ENCODE data around the gene SLC22A4.

The SLC22A4 gene

DNA sequence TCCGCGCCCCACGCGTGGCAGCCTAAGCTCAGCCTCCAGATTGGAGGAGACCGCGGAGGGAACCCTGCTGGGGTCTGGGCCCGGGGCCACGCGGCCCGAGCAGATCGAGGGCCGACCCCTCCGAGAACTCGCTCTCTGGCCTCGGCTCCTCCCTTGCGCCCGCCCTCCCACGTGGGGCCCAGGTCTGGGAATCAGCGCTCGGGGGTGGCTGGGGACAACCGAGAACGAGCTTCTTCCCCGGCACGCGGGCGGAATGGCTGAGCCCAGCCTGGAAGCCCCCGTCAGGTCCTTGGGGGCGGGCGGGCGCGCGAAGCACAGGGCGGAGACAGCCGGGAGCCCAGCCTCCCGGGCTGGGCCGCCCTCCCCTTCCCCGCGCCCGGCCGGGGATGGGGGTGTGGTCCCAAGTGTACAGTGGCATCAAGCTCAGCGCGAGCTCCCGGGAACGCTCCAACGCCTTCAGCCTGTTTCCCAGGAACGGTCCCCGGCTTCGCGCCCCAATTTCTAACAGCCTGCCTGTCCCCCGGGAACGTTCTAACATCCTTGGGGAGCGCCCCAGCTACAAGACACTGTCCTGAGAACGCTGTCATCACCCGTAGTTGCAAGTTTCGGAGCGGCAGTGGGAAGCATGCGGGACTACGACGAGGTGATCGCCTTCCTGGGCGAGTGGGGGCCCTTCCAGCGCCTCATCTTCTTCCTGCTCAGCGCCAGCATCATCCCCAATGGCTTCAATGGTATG lies at the start of gene SLC22A4:
TSS of gene SLC22A4 (plus strand) at position 403 of the 736 bp plus-strand sequence. CDS start at position 626, 223 bp downstream.
- peak; percentile 60 for DNase-seq (ENCODE audit: low read depth)

DNA sequence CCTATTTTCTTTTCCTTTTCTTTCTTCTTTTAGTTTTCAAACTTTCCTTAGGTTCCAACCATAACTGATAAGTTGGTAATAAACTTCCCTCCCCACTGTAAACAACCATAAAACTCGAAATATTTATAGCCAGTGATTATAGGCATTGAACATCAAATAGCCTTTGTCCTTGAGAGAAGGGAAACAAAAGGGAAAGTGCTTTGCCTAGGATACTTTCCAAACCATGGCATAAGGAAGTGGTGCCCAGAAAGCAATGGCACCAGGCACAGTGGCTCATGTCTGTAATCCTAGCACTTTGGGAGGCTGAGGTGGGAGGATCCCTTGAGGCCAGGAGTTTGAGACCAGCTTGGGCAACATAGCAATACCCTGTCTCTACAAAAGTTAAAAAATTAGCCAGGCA lies 48.6 kb upstream of the SLC22A4 start:
- DNase-seq (ENCODE audit: low read depth): no peak

DNA sequence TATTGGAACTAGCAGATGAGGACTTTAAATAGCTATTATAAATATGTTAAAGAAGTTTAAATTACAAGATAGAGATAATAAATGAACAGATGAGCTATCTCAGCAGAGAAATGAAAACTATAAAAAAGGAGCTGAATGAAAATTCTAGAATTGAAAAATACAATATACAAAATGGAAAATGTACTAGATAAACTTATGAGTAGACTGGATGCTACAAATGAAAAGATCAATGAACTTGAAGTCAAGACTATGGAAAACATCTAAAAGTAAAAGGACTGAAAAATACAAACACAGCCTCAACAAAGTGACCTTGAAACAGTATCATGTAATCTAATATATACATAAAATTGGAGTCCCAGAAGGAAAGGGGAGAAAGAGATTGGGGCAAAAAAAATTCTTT lies 47.4 kb upstream of the SLC22A4 start:
- DNase-seq (ENCODE audit: low read depth): no peak

DNA sequence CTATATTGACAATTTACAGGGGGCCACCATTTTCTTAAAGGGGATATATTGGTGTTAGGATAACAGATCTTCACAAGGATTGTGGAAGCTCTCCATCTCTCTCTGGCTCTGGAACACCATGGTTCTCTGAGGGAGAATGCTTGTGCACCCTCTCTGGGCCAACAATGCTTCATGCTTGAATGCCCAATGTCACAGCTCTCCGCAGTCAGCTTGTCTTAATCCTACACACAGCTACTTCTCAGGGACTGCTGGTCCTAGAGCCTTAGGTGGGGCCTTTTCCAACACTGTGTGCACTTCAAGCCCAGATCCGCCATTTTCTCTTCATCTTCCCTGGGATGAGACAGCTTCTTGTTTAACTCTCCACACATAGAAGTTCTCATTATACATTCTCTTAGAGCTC lies 43.6 kb upstream of the SLC22A4 start:
- DNase-seq (ENCODE audit: low read depth): no peak

DNA sequence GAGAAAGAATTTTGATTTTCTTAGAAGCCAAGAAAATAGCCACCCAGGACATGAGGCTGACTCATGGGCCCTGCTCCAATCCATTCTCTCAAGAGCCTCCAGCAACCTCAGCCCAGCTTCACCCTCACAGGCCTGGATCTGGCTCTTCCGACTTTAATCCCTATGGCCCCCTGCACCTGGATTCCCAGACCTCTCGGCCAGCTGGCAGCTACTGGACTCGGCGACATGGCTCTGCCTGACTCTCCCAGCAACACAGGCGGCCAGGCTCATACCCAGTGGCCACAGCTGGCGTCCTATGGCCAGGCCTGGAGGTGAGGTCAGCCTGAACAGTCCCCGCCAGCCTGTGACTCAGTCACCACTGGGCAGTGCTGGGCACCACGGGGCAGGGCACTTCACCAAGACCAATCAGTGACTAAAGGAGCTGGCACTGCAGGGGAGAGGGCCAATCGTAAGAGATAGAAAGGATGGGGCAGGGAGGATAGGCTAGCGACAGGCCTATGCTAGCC lies 42.9 kb upstream of the SLC22A4 start:
- DNase-seq (ENCODE audit: low read depth): no peak

DNA sequence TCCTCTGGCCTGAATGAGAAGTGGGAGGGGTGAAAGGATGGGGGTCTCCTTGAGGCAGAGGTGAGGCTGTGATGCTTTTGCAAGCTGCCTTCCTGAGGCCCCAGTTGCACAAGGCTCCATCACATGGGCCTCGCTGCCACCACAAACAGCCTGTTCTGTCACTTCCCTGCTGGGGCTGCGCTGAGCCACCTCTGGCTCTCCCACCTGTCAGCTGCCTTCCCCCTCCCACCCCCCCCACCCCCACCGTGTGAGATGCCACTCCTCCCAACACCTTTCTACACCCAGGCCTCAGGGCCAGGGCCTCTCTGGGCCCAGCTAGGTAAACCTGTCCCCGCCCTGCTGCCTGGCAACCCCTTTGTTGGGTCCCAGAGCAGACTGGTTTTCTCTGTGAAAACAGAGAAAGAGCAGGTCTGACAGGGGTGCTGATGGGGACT lies 41.2 kb upstream of the SLC22A4 start:
- DNase-seq (ENCODE audit: low read depth): no peak

DNA sequence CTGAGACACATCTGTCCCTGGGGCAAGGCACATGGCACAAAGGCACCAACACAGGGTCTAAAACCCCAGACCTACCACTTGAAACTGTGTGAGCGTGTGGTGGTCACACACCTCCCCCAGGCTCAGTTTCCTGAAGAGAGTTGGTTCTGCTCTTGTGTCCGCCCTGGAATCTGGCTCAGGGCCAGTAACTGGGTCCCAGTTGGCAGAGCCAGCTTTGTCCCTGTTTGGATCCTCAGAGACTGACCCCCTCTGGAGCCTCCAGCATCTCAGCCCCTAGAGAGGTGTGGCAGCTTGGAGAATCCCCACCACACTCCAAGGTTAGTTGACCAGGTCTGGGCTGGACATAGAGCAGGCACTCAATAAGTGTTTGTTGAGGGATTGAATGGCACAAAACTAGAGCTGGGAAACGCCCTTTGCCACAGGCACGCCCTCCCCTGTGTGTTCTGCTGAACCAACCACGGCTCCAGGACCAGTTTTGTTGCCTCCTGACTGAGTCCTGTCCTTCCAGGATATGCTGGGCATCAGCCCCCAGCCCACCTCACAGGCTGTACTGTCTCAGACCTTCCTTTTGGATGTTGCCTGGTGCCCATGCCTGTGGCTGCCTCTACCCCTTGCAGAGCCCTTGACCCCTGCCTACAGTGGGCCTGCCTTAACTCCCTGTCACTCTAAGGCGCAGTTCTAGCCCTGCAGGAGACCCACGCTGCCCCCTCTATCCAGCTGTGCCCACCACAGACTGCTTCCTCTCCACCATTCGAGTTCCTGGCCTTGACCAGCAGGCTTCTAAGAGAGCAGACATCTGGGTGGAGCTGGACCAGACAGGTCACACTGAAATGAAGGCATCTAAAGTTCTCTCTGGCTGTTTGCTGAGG lies 40.5 kb upstream of the SLC22A4 start:
- DNase-seq (ENCODE audit: low read depth): no peak

DNA sequence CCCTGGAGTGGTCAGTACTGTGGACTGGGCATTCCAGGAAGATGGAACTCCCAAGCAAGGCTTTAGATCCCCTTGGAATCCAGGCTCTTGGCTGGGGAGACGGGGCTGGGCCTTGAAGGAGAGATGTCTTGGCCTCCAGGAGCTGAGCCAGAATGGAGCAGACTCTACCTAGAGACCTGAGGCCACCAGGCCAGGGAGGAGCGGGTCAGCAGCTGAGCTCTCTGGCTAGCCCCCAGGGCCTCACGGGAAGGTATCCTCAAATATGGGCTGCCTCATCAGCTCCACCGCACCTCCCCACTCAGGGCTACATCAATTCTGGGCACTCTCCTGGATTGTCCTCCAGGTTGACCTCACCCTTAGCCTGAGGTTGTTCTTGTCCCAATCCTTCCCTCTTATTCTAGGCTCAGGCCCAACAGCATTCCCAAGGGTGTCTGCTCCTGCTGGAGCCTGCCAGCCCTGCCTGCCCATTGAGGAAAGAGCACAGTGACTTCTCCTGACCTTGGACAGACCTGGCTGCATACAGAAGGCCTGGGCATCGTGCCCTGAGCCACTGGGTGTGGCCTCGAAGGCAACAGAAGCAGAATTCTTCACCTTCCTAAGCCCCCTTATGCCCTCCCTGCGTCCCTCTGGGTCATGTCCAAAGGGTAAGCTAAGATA lies 39.7 kb upstream of the SLC22A4 start:
- no peak for DNase-seq (ENCODE audit: low read depth)

DNA sequence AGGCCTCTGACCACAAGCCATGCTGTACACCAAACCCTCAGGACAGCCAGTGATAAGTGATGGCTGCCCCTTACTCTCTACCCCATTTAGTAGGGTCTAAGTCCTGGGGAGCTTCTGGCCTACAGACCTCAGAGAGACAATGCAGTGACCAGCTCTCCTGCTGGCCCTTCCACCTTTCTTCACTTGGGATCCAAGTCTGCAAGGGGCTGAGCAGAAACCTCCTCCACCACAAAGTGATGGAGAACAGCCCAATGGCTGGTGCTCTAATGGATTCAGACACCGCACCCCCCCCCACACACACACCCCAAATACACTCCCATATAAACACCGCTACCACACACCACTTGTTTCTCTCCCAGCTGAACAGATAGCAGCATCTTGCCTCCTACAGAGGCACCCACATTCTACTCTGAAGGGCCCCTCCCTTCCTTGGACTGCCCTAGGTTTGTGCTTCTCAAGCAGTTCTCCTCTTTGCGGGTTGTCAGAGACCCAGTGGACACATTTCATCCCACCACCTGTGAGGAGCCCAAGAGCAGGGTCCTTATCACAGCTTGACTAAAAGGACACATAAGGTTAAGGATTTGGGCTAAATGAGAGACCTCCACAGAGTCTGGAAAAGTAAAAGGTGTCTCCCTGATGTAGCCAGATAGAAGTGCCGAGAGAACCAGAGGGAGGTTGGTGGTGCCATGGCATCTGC lies 38.0 kb upstream of the SLC22A4 start:
- no peak for DNase-seq (ENCODE audit: low read depth)

DNA sequence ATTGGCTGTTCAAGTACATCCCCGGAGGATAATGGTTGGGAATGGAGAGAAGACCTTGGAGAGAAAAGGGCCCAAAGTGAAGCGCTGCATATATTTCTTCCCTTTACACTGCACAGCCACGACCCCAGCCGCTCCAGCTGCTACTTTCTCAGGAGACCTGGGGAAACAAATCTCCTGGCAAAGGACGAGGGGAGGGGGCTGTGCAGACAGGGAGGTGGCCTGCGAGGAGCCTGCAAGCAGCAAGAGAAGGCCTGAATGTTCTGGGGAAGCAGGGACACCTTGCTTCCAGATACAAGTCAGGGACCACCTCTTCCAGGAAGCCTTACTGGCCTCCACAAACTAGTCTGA lies 37.4 kb upstream of the SLC22A4 start:
- no peak for DNase-seq (ENCODE audit: low read depth)

DNA sequence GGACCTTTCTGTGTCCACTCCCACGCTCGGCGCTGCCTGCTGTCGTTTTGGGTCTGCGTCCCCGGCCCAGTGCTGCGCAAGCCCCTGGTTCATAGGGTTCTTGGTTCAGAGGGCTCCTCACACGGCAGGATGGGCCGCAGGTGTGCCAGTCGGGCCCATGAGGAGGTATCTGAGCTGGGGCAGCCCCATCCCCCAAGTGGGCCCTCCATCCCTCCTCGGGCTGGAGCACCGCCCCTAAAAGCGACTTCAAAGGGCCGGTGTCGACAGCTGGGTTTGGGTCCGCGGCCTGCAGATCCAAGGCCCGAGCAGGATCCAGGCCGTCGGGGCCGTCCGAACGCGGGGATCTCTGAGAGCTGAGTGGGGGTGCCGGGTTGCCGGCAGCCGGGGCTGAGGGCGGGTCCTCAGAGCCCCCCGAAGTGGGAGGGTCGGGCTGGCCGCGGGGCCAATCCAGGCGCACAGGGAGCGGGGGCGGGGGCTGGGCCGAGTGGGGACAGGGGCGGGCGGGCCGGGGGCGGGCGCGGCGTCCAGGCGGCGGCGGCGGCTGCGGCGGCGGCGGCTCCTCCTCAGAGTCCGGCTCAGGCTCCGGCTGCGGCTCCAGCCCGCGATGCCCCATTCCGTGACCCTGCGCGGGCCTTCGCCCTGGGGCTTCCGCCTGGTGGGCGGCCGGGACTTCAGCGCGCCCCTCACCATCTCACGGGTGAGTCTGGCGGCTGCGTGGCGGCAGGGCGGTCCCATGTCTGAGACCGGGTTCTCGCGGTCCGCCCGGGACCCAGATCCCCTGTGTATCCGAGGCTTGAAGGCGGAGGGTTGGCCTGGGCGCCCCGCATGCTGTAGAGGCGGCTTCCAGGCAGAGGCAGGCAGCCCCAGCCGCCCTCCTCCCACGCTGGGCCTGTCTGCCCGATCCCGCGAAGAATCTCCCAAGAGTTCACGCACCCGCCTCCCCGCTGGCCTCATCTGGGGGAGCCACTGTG lies 36.8 kb upstream of the SLC22A4 start, which contains the start of gene PDLIM4:
TSS of gene PDLIM4 (plus strand) at position 566 of the 971 bp plus-strand sequence. CDS start at position 605, 39 bp downstream.
- DNase-seq (ENCODE audit: low read depth): no peak

DNA sequence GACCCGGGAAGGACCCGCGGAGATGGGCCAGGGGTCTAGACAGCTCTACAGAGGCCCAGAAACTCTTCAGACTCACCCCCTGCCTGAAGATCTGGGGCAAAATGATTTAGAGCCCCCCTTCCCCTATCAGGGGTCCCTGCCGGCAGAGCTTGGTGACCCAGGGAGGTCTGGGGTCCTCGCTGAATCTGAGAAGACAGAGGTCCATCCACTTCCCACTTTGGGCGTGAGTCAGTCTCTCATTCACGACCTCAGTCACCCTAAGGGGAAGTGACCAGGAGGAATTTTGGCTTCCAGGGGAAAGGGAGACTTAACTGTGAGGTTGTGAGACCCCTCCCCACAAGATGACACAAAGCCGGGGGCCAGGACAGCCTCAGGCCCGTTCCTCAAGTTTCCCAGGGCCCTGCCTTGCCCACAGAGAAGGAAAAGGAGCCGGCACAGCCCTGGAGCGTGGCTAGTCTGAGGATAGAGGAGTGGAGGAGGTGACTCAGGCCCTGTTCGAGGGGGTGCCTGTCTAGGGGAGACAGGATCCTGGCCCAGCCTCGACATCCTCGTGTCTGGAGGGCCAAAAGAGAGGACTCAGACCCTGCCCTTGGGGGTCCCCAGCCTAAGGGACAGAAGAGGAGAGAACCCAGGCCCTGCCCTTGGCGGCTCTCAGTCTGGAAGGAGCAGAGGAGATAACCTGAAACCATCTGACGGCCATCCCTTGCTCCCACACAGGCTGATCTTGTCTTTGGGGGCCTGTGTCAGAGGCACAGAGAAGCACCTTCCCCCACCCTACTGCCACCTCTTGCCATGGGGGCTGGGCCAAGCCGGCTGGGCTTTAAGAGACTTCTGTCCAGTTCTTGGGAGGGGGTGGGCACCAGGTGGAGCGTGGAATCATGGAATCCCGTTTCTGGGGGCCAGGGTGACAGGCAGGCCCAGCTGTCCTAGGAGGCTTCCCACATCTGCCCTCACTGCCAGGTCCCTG lies 35.8 kb upstream of the SLC22A4 start:
- no peak for DNase-seq (ENCODE audit: low read depth)

DNA sequence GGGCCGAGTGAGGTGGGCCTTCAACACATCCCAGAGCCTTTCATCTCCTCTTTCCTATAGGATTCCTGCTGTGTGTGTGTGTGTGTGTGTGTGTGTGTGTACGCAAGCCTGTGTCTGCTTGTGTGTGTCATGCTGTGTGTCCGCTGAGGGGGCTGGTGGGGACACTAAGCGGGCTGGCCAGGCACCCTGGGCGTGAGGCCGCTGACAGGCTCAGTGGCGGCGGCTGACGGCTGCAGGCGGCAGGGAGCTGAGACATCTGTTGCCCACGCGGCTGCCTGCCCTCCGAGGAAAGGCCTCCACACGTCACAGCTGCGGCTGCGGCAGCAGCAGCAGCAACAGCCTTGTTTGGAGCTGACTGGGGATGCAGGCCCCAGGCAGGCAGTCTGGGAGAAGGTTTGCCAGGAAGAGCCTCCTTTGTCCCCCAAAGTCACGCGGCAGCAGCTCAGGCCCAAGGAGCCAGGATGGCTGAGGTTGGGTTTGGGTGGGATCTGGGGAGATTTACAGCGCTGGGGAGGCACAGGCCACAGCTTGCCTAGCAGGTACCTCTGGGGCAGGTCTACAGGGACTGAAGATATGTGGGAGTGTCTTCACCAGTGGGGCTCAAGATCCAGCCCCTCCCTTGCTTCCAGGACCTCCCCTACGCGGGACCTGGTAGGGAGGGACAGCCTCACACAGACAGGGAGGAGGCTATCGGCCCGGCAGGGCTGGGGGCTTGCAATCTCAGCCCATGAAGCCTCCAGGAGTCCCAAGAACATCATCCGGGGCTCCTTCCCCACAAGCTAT lies 34.9 kb upstream of the SLC22A4 start:
- DNase-seq (ENCODE audit: low read depth): no peak

DNA sequence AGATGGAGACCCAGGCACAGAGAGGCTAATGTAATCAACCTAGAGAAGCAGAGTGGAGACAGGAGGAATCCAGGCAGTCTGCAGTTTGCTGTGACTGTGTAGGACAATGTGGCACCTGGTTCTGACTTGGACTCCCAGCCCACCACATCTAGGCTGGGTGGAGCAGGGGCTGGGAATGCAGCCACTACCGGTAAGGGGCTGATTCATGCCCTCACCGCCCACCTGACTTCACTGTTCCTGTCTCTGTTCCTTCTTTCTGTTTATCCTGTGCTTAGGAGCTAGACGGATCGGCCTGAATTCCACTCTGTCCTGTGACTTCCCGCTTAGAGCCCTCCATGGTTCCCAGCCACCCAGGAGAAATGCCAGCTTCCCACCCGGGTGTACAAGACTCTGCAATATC lies 34.1 kb upstream of the SLC22A4 start:
- DNase-seq (ENCODE audit: low read depth): no peak

DNA sequence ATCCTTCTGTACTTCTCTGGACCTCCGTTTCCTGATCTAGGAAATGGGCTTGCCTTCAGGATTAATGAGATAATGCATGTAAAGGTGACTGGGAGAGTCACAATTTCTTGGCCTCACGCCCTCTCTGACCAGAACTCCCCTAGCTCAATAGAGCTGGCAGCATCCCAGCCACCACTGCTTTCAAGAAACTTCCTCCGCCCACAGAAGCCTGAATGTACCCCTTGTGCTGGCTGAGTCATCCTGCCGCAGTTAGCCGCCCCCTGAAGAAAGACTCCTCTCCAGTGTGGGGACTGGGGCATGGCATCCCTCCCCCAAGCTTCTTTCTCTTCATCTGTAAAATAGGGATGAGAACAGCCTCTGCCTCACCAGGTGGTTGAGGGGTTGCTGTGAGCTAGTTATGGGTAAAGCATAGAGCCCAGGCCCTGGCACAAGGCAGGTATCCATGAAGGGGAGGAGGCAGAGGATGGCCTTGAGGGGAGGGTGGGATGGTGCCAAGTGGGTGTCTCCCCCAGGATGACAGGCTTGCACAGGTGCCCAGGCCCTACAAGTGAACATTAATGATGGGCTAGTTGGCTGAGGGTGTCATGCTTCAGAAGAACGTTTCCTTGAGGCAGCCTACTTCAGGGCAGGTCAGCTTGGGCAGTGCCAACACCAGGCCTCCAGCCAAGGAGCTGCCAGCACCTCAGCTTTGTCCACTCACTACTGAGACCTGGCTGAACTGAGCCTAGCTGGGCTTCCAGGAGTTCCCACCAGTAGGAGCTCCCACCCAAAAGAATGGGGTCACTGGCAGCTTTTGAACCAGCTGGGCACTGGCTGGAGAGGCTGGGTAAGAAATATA lies 33.3 kb upstream of the SLC22A4 start:
- no peak for DNase-seq (ENCODE audit: low read depth)

DNA sequence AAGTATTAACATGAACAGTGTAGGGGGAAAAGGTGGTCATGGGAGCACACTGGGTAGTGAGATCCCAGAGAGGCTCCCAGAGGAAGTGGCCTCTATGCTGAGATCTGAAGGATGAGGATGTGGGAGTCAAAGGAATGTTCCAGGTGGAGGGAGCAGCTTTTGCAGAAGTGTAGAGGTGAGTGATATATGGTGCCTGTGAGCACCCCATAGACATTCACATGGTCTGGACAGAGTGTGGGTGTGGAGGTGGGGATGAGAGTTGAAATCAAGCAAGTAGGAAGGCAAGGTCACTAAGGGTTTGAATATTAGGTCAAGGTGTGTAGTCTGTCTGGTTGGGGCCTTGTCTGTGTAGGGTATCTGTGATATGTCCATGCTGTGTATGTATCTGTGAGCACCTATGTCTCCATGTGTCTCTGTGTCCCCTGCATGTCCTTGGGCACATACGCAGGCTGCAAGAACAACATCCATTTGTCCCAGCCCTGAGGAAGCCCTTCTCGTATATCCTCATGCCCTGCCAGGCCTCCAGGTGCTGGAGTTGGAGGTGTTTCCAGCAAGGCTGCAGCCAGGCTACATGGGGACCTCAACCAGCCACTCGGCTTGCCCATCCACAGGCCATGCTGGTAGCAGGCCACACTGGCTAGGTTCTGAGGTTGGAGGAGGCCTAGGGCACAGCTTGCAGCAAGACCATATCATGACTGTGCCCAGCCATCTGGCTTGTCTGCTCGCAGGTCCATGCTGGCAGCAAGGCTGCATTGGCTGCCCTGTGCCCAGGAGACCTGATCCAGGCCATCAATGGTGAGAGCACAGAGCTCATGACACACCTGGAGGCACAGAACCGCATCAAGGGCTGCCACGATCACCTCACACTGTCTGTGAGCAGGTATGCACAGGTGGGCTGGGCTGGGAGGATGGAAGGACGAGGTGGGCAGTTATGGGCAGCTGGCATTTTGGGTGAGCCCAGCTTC lies 32.0 kb upstream of the SLC22A4 start:
- no peak for DNase-seq (ENCODE audit: low read depth)
